ENCODE results near the gene MCC.

Gene MCC

DNA sequence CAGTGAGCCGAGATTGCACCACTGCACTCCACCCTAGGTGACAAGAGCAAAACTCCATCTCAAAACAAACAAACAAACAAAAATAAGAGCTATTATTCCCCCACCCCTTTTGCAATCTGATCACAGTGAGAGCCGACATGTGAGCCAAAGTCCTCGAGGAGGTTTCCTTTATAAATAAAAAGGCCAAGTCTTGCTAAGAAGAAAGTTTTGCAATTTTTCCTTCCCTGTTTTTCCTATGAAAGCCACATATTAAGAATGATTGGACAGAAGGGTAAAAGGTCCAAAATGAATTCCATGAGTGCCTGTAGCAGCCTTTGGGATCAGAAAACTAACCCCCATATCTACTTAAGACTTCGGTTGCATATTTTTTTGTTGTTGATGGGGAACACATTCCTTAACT lies 233.1 kb downstream of the MCC start:
- no peak for TF ChIP-seq CTCF (IDR thresholded peaks at IDR 0.05; ENCODE audit: unreplicated experiment in 3 of 3)
- Mint-ChIP-seq H3K36me3 (ENCODE audit: low read depth) (peaks cover 13% of the 10 kb centered on the region), H3K4me1 (peaks cover 37% of the 10 kb centered on the region), H3K27me3 (ENCODE audit: low read depth) (no peaks in the 10 kb centered on the region), H3K4me3 (no peak overlapping the region), H3K9me3 (no peaks in the 10 kb centered on the region), H3K27ac (peak overlapping the region; percentile 45 to 71 (median 62))

DNA sequence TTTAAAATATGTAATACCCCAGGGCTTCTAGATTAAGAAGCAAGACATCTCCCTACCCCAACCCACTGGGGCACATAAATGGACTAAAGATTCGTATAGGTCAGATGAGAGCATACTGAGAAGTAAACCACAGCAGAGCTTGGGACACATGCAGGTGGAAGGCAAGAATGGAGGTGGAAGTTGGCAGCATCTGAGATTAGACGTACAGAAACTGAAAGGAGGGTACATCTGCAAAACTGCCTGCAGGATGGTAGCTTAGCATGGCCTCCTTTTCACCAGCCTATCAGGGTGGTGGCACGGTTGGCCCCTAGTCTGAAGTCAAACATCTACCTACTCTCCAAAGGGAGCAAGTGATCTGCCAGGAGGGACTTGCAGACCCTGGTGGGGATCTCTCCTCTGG lies 235.2 kb downstream of the MCC start:
- H3K4me3 Mint-ChIP-seq, result no peak overlapping the region
- no peaks in the 10 kb centered on the region for H3K27me3 Mint-ChIP-seq (ENCODE audit: low read depth)
- TF ChIP-seq CTCF (IDR thresholded peaks at IDR 0.05; ENCODE audit: unreplicated experiment in 3 of 3), result no peak
- peaks cover 50% of the 10 kb centered on the region for H3K4me1 Mint-ChIP-seq
- no peak overlapping the region for H3K27ac Mint-ChIP-seq
- H3K36me3 Mint-ChIP-seq (ENCODE audit: low read depth), result peaks cover 16% of the 10 kb centered on the region
- no peaks in the 10 kb centered on the region for H3K9me3 Mint-ChIP-seq

GRCh38 chr5:113252066-113252465 lies 236.2 kb downstream of the MCC start:
- Mint-ChIP-seq H3K4me3 (no peak overlapping the region), H3K36me3 (ENCODE audit: low read depth) (peaks cover 17% of the 10 kb centered on the region), H3K4me1 (peaks cover 59% of the 10 kb centered on the region), H3K27me3 (ENCODE audit: low read depth) (no peaks in the 10 kb centered on the region), H3K27ac (peak overlapping the region; percentile 51 to 88 (median 64)), H3K9me3 (no peaks in the 10 kb centered on the region)
- no peak for TF ChIP-seq CTCF (IDR thresholded peaks at IDR 0.05; ENCODE audit: unreplicated experiment in 3 of 3)

GRCh38 chr5:113250341-113250953 lies 237.8 kb downstream of the MCC start:
- Mint-ChIP-seq H3K4me3 (no peak overlapping the region), H3K36me3 (ENCODE audit: low read depth) (peaks cover 24% of the 10 kb centered on the region), H3K27me3 (ENCODE audit: low read depth) (no peaks in the 10 kb centered on the region), H3K9me3 (no peaks in the 10 kb centered on the region), H3K4me1 (peaks cover 65% of the 10 kb centered on the region), H3K27ac (peak overlapping the region; percentile 51 to 88 (median 64))
- no peak for TF ChIP-seq CTCF (IDR thresholded peaks at IDR 0.05; ENCODE audit: unreplicated experiment in 3 of 3)

GRCh38 chr5:113249206-113249605 lies 239.0 kb downstream of the MCC start:
- Mint-ChIP-seq H3K4me1 (peaks cover 63% of the 10 kb centered on the region), H3K27me3 (ENCODE audit: low read depth) (no peaks in the 10 kb centered on the region), H3K27ac (peak overlapping the region; percentile 51 to 88 (median 64)), H3K9me3 (no peaks in the 10 kb centered on the region), H3K36me3 (ENCODE audit: low read depth) (peaks cover 24% of the 10 kb centered on the region), H3K4me3 (no peak overlapping the region)
- no peak for TF ChIP-seq CTCF (IDR thresholded peaks at IDR 0.05; ENCODE audit: unreplicated experiment in 3 of 3)

DNA sequence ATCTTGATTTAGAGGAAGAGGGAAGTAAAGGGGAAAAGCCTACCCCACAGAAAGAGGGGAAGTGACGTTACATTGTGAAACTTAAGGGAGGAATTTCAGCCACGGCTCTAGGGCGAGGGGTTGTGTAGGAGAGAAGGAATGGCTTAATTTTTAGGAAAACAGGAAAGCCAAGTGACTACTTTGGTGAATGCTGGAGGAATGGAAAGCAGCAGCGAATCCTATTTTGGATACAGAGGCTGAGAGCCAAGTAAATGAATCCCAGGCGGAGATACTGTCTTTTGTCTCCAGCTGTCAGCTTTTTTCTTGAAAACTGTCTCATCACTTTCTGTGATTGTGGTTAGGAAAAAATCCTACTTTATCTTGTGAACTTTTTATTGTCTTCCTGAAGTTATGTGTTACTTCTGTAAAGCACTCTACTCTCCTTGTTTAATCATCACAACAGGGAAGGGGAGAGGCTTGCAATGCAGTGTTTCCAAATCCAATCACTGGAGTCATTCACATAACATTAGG lies 241.8 kb downstream of the MCC start:
- no peak for TF ChIP-seq CTCF (IDR thresholded peaks at IDR 0.05; ENCODE audit: unreplicated experiment in 3 of 3)
- peak overlapping the region; percentile 89 to 93 (median 92) for H3K27ac Mint-ChIP-seq
- H3K36me3 Mint-ChIP-seq (ENCODE audit: low read depth), result peaks cover 24% of the 10 kb centered on the region
- H3K9me3 Mint-ChIP-seq, result no peaks in the 10 kb centered on the region
- peak overlapping the region in 2 of 3 experiments; percentile 50 to 53 for H3K4me3 Mint-ChIP-seq
- peaks cover 76% of the 10 kb centered on the region for H3K4me1 Mint-ChIP-seq
- H3K27me3 Mint-ChIP-seq (ENCODE audit: low read depth), result no peaks in the 10 kb centered on the region

Measured in nephron (organoid).